ENCODE data around the gene RHEBL1.

- TF ChIP-seq TAF1 (IDR thresholded peaks at IDR 0.05; ENCODE audit: borderline replicate concordance, insufficient read depth, low read length) (no peak), POLR2AphosphoS5 (IDR thresholded peaks at IDR 0.05; ENCODE audit: low read depth, low read length) (no peak), REST (IDR thresholded peaks at IDR 0.05; ENCODE audit: insufficient read depth in 1 of 2, low read depth in 2 of 2, low read length in 2 of 2) (no peak)
Observed at GRCh38 chr12:49039421-49040363, 30.1 kb downstream of the RHEBL1 start.

Data from PFSK-1 (cell line).